GM20000 (cell line): ENCODE results near the gene PRKAG3.

Source experiments
- DNase-seq: peaks from one replicate; pipeline ENCODE4 v3.0.0; 2012; ENCODE audit warnings: low spot score
- CTCF ChIP-seq: IDR thresholded peaks from 2 replicates; pipeline ENCODE4 v1.5.1; 2012; ENCODE audit warnings: mild to moderate bottlenecking, control low read depth; ENCODE audit errors: extremely low read depth, missing control alignments

PRKAG3 gene

DNA sequence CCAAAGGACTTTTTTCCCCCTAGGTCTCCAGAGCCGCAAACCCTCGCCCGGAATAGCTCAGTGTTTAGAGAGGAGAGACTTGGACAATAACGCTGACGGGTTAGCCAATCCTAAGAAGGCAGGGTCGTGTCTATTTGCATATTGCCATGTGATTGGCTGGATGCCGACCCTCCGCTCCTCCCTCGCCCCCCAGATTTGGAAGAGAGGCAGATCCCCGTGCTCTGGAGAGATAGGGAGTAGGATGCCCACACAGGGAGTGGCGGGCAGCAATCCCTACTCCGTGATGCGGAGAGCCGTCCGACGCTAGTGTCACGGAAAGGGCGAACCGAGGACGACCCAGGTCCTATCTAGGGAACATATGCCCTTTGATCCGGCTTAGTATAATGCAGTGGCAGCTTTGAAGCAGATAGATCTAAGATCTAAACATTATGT is 29.4 kb upstream of the PRKAG3 start:
- no peak for TF ChIP-seq CTCF
- DNase-seq: no peak

DNA sequence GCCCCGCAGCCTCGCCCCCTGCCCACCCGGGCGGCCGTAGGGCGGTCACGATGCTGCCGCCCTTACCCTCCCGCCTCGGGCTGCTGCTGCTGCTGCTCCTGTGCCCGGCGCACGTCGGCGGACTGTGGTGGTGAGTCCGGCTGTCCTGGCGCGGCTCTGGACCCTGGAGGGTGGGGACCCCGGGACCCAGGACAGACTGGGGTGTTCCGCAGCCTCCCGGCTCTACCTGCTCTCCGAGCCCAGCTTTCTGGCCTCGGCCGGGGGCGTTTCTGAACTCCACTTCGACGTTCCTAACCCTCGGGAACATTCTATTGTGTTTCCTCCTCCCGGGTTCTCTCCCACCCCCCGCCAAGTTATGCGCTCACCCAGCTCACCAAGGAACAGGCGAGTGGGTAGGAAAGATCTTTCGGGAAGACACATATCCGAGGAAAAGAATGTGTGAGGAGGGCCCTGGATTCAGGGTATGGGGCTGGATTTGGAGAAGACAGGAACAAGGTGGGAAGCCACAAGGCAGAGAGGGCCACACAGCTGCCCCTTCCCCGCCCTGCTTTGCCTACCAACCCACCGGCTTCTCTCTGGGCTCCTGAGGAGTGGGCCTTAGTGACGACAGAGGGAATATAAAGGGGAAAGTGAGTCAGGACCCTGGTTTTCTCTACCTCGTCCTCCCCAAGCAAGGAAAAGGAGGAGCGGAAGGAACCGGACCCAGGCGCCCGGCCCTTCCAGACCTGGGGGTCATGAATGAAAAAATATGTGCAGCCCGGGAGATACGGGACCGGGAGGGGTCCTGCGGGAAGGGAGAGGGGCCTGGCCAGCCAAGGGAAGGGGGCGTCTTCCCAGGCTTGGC is 28.6 kb upstream of the PRKAG3 start:
- no peak for TF ChIP-seq CTCF
- no peak for DNase-seq

DNA sequence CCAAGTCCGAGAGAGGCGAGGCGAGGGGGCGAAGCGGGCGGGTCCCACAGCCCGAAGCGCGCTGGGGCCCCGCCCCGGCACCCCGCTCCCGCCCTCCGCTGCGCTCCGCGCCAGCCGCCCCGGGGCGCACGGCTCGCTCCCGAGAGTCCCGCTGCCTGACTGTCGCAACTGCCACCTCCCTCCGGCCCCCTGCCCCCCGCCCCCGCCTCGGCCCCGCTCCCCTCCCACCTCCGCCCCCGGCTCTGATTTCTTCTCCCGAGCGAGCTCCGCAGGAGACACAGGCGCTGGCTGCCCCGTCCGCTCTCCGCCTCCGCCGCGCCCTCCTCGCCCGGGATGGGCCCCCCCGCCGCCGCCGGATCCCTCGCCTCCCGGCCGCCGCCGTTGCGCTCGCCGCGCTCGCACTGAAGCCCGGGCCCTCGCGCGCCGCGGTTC is 28.0 kb upstream of the PRKAG3 start, which contains the start of gene WNT6:
WNT6 (plus strand) TSS at position 250 of the 432 bp plus-strand sequence. CDS start 233 bp downstream, outside the sequence.
- no peak for TF ChIP-seq CTCF
- no peak for DNase-seq

DNA sequence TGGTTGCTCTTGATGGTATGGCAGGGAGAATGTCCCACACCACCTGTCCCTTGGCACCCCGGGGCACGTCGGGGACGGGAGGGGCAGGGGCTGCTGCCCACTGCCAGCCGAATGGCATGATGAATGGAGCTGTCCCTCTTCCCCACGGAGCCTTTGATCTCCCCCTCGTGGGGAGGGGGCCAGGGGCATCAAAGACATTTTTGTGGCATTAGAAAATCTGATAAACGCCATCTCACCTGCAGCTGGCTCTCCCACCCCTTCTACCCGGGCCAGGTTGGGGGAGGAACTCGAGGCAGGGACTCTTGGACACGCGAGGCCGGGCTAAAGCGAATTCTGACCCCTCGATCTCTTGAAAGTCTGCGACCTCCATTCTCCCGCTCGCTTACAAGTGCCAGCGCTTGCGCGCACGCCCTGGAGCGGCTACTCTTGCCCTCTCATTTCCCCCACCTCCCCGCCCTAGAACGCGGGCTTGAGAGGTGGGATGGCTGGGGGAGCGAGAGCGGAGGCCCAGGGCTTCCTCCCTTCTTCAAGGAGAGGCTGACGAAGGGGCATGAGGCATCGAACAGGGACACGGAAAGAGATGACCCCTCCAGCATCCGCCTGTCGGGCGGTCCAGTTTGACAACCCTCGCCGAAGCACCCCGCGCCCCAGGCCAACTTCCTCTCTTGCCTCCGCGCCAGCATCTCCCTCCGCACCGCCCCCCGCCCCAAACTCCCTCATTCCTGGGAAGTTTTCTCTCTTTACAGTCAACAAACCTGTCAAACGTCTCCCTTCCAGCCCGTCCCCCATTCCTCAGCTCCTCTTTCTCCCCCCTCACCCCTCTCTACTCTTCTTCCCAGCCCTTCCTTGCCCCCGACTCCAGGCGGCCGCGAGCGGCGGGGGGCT is 27.3 kb upstream of the PRKAG3 start:
- no peak for DNase-seq
- no peak for TF ChIP-seq CTCF

GRCh38 chr2:218858138-218858445 is 26.5 kb upstream of the PRKAG3 start:
- no peak for TF ChIP-seq CTCF
- DNase-seq: no peak

GRCh38 chr2:218857371-218858137 is 26.0 kb upstream of the PRKAG3 start:
- DNase-seq: no peak
- no peak for TF ChIP-seq CTCF

DNA sequence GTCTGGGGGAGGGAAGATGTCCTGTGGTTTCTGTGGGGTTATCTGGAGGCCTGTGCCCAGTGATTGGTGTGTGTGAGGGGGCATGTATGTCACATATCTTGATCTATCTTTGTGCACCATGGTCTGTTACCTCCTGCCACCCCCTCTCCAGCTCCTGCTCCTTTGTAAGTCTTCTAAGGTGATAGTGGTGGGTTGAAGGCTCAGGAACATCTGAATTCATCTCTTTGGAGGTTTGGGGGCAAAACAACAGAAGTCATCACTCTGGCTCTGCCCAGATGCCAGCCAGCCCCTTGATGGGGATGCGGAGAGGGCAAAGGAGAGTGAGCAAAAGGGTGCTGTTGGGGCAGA is 25.3 kb upstream of the PRKAG3 start:
- DNase-seq: no peak
- TF ChIP-seq CTCF: no peak
